HG02759 (cell line): ENCODE data around the gene CGREF1.

Source experiments
- ATAC-seq: cut with Tn5 transposase; IDR thresholded peaks from one replicate; pipeline ENCODE4 v1.9.1; 2021; ENCODE audit warnings: mild to moderate bottlenecking, moderate library complexity; ENCODE audit not compliant: unreplicated experiment

CGREF1 gene

DNA sequence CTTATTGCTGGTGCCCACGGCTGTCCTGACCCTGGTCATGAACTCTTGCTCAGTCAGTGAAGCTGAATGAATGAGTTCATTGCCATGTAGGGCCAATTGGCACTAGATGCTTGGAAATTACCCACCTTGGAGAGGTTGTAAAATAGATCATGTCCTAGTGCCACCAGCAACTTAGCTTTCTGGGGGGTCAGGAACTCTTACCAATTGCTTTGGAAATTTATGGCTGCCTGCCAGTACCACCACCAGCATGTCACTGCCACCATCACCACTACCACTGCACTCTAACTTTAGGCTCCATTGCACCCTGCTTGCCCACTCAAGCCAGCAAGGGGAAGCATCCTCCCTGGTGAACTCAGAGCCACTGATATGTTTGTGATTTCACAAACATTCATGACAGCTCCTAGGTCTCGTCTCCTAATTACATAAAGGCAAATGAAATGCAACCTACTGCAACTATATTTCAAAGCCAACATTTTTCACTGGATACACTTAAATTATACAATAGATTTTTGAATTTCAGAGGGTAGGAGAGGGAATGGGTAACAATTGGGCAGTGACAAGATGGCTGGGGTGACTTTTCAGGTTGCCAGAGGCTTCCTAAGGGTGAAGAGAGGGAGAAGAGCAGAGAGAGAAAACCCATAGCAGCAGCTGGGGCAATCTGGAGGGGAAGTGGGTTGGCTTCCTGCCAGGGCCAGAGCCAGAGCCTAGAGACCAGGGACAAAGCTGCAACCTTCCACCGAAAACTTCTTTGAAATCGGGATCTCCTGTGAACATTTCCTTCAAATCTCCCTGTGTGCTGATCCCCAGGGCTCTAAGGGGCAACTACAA is 44.0 kb downstream of the CGREF1 start:
- ATAC-seq = no peak

GRCh38 chr2:27073782-27074181 is 45.1 kb downstream of the CGREF1 start:
- no peak for ATAC-seq

DNA sequence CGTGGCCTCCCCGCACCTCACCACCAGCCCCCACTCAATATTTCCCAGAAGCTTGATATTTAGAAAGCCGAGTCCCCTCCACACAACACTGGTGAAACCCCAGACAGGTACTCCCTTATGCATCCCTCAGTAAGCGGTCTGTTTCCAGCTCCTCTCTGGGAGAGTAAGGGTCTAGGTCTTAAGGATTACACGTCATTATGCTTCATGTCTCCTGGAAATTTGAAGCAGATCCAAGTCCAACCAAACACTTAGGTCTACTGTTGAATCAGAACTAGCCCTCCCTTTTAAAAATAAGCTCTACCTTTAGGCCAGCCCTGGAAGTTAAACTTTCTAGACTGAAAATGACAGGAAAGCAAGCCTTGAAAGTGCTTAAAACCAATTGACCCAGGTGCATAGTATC is 46.0 kb downstream of the CGREF1 start:
- no peak for ATAC-seq

- ATAC-seq = no peak
These were observed 46.7 kb downstream of the CGREF1 start for GRCh38 chr2:27071990-27072830.

DNA sequence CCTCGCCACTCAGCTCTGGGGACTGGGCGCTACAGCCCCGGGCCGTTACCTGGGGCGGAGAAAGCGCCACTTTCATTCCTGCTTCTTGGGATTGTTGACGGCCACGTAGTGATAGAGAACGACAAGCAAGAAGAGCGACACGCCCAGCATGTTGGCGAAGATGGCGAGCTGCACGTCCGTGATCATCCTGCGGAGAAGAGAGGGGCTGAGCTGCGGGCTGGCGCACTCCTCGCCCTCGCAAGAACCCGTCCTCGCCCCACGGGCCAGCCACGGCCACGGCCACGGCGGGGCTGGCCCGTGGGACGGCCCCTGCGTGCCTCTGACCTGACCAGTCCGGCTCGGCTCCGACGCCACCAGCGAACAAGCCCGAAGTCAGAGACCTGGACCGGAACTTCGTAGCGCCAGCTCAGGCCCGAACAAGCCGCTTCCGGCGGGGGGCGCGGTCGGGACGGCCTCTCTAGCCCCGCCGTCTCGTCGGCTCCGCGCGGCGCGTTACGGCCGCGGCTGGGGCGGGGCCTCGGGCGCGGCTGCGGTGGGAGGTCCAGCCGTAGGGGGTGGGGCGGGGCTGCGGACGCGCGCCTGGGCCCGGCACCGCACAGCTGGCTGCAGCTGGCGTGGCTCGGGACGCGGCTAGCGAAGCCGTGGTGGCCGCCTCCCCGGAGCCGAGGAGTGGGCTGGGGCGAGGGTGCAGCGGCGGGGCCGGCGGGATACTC is 47.5 kb downstream of the CGREF1 start, which contains the start of gene OST4:
Gene OST4 (minus strand): TSS at position 378 of the 713 bp plus-strand sequence.
- peak; percentile 91 for ATAC-seq

DNA sequence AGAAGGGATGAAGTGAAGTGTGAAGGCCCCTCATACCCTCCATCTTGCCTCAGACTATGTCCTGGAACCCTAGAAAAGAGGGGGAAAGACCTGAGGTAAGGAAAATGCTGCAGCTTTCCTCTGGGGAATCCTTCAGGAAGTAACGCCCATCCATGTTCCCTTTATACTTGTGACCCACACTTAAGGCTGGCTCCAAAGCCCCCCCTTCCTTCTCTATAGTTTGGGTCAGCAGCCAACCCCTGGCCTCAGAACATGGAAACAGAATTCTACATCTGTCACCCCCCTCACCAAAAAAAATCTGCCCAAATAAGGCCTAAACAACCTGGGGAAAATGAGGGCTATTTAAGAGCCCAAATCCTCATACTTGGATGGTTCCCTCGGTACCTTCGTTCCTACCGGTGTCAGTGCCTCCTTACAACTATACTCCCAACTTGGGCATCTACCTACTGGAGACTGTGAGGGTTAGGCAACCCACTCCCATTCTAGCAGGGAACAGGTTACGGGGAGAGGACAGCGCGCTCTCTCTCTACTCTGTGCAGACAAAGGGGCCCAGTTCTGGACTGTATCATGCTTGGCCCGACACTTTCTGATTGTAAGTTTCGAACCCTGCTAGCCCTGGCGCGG is 48.2 kb downstream of the CGREF1 start:
- ATAC-seq = no peak

GRCh38 chr2:27069961-27070618 is 48.8 kb downstream of the CGREF1 start:
- ATAC-seq = no peak

GRCh38 chr2:27069436-27069835 is 49.5 kb downstream of the CGREF1 start:
- ATAC-seq = no peak

DNA sequence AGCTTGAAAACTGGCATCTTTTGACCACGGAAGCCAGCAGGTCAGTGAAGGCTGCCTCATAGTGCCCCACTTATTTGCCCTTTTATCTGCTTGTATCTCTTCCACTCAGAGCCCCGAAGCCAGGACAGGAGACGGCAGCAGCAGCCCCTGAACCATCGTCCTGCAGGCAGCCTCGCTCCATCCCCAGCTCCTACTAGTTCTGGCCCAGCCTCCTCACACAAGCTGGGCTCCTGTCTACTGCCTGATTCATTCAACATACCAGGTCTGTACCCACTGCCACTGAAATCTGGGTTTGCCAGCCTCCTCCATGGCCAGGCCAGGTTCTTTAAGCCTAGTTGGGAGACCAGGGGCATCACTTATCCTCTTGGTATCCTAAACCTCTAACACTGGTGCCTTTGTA is 51.5 kb downstream of the CGREF1 start:
- ATAC-seq = no peak

DNA sequence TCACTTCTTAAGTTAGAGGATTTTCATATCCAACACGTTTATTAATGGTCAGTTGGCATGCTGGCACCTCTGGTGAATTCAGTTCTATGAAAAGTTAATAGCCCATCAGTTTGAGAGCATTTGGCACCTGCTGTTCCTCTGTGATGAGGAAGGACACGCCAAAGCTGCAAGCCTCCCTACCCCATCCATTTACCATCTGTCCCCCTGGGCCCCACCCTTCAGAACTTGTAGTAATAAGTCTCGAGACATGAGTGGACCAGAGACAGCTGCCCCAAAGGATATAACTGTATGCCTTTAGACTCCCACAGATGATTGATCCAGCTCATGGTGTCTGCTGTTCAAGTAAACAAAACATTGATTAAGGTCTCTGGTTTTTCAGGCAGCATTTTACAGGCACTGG is 53.8 kb downstream of the CGREF1 start:
- no peak for ATAC-seq

- no peak for ATAC-seq
These were observed 58.6 kb downstream of the CGREF1 start for GRCh38 chr2:27060323-27060722.

GRCh38 chr2:27059141-27059820 is 59.6 kb downstream of the CGREF1 start:
- ATAC-seq = no peak

- ATAC-seq = no peak
These were observed 60.7 kb downstream of the CGREF1 start for GRCh38 chr2:27058210-27058609.

- ATAC-seq = no peak
These were observed 61.7 kb downstream of the CGREF1 start for GRCh38 chr2:27057184-27057583.

GRCh38 chr2:27054721-27055120 is 64.2 kb downstream of the CGREF1 start:
- no peak for ATAC-seq

DNA sequence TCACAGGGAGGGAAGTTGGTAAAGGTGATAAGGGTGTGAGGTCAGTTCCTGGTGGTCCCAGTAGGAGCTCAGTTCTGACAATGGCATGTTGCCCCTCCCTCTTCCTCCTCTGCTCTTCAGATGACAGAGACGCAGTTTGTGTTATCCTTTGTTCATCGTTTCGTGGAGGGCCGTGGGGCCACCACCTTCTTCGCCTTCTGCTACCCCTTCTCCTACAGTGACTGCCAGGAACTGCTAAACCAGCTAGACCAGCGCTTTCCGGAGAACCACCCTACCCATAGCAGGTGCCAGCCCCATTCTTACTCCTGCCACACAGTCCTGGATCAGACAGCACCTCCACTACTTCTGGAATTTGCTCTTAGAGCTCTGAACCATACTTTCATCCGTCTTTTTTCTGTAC is 65.2 kb downstream of the CGREF1 start:
- no peak for ATAC-seq

DNA sequence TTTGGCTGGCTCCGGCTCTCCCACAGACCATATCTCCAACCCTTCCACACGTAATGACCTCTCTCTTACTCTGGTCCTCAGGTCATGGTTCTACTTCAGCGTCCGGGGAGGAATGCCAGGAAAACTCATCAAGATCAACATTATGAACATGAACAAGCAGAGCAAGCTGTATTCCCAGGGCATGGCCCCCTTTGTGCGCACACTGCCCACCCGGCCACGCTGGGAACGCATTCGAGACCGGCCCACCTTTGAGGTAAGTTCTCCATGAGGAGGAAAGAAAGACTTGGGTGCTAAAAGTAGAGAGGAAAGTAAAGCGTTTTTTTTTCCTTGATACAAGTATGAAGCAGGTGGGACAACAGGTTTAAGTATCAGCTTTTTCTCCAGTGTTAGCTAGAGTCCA is 65.6 kb downstream of the CGREF1 start:
- no peak for ATAC-seq

DNA sequence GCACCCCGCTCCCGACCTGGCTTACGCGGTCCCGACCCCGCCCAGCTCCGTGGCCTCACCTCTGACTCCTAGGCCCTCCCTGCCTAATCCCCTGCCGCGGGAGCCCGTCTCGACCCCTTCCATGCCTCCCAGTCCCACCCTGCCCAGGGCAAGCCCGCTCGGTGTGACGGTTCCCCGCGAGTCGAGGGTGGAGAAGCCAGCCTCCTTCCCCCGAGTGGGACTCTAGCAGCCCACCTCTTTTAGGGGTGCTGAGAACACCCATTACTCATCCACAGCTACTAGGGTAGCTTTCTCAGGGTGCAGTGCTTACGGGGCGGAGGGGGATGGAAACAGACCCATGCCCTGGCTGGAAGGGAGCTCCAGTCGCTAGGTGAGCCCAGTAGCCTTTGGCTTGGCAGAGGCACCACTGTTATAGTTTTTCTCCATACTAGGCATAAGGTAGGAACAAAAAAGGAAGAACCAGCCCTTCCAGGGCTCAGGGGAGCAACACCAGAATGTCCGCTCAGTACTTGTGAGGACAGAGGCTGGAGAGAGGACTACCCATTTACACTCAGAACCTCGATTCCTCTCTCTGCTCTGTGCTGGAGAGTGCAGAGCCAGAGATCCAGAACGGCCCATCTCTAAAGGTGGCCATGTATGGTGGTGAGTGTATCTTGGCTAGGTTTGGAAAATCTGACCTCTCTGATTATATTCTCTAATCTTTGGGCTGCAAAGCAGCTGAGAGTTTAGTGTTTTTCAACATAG is 66.9 kb downstream of the CGREF1 start:
- no peak for ATAC-seq
